Hepatocyte (in vitro differentiated cells): ENCODE results near the gene BICDL1. TPM values are rescaled to one million over a fixed set of nuclear protein-coding genes. Genes with fewer than 3 reads are reported as not detected.

ENCODE experiments used
- DNase-seq: peaks from one replicate; pipeline ENCODE4 v3.0.0-alpha.2; 2016; ENCODE audit warnings: low spot score
- H2AFZ ChIP-seq: fragments of 200-600 bp; sonication (generic); 2 replicates; pipeline ENCODE4 v1.6.0; 2016; ENCODE audit warnings: antibody characterized with exemption, mild to moderate bottlenecking
- H3K27ac ChIP-seq: fragments of 200-600 bp; sonication (generic); 2 replicates; pipeline ENCODE4 v1.5.1; 2016; ENCODE audit warnings: mild to moderate bottlenecking
- H3K27me3 ChIP-seq: fragments of 200-600 bp; sonication (generic); 2 replicates; pipeline ENCODE4 v1.6.1; 2016
- H3K36me3 ChIP-seq: fragments of 200-600 bp; sonication (generic); replicated peaks from 2 replicates; pipeline ENCODE4 v1.5.1; 2016; ENCODE audit warnings: low read depth; ENCODE audit not compliant: insufficient read depth
- H3K4me1 ChIP-seq: fragments of 200-600 bp; sonication (generic); 2 replicates; pipeline ENCODE4 v1.5.1; 2016; ENCODE audit warnings: mild to moderate bottlenecking, moderate library complexity; ENCODE audit not compliant: insufficient read depth
- H3K4me2 ChIP-seq: fragments of 200-600 bp; sonication (generic); 2 replicates; pipeline ENCODE4 v1.6.0; 2016
- H3K4me3 ChIP-seq: fragments of 200-600 bp; sonication (generic); 2 replicates; pipeline ENCODE4 v1.5.1; 2016; ENCODE audit warnings: mild to moderate bottlenecking
- H3K79me2 ChIP-seq: fragments of 200-600 bp; sonication (generic); 2 replicates; pipeline ENCODE4 v1.6.0; 2017; ENCODE audit warnings: mild to moderate bottlenecking
- H3K9me2 ChIP-seq: fragments of 200-600 bp; sonication (generic); replicated peaks from 2 replicates; pipeline ENCODE4 v1.6.0; 2017; ENCODE audit warnings: mild to moderate bottlenecking; ENCODE audit not compliant: insufficient read depth
- H3K9me3 ChIP-seq: fragments of 200-600 bp; sonication (generic); 2 replicates; pipeline ENCODE4 v1.5.1; 2016; ENCODE audit warnings: low read depth, mild to moderate bottlenecking
- H4K20me1 ChIP-seq: fragments of 200-600 bp; sonication (generic); 2 replicates; pipeline ENCODE4 v1.6.0; 2016; ENCODE audit warnings: mild to moderate bottlenecking; ENCODE audit not compliant: insufficient read depth, poor library complexity, severe bottlenecking
- EZH2 ChIP-seq: fragments of 200-600 bp; sonication (generic); IDR thresholded peaks from 2 replicates; pipeline ENCODE4 v1.6.1; 2016; ENCODE audit warnings: antibody characterized with exemption, mild to moderate bottlenecking, borderline replicate concordance
- EZH2phosphoT487 ChIP-seq: fragments of 200-600 bp; sonication (generic); IDR thresholded peaks from one replicate; pipeline ENCODE4 v1.6.1; 2018; ENCODE audit warnings: antibody characterized with exemption, mild to moderate bottlenecking, low read depth, moderate library complexity; ENCODE audit not compliant: unreplicated experiment, severe bottlenecking
- WGBS: methylation state at CpG from one replicate; pipeline ENCODE4 v1.1.6; 2016; ENCODE audit warnings: low lambda C conversion rate; ENCODE audit errors: missing lambda C conversion rate; 5-methylcytosine and 5-hydroxymethylcytosine counted together
- polyA plus RNA-seq: library from polyadenylated mRNA; unstranded; fragments of >200 nt; fragmentation: Nextera tagmentation; extraction: Ambion mirVana; gene quantifications from 2 replicates; pipeline ENCODE4 v1.2.1, GENCODE V29; 2016
- total RNA-seq: library from RNA; depleted of rRNA; stranded (reverse); fragments of >200 nt; gene quantifications from 2 replicates; pipeline ENCODE4 v1.2.3, GENCODE V29; 2014
- TF ChIP-seq, protein P1 (sequence below): fragments of 200-600 bp; sonication (generic); IDR thresholded peaks from 2 replicates; pipeline ENCODE4 v1.5.1; 2016; ENCODE audit warnings: antibody characterized with exemption, mild to moderate bottlenecking; ENCODE audit not compliant: poor library complexity

The BICDL1 gene
- total and polyA plus RNA-seq, 2 experiments from 2014 or later = 10.6 to 21.9 TPM

DNA sequence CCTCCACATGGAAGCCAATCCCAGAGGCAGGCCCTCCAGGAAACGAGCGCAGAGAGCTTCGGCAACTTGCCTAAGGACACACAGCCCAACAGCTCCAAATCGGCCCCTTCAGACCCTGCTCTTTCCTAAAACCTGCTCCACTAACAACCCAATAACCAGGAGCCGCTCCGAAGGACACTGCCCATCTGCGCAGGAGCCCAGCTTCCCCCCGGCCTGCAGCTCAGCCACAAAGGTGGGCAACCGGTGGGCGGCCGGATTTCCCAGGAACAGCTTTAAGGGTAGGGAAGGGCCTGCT lies 114.0 kb downstream of the BICDL1 start:
- Histone ChIP-seq H4K20me1 (peaks cover 26% of the 10 kb centered on the region), H3K27ac (no peak overlapping the region), H3K79me2 (peaks cover 68% of the 10 kb centered on the region), H3K9me2 (no peaks in the 10 kb centered on the region), H2AFZ (no peak overlapping the region), H3K36me3 (no peaks in the 10 kb centered on the region), H3K27me3 (no peaks in the 10 kb centered on the region), H3K9me3 (no peaks in the 10 kb centered on the region), H3K4me3 (no peak overlapping the region), H3K4me2 (no peak overlapping the region), H3K4me1 (peaks cover 14% of the 10 kb centered on the region)
- DNase-seq = no peak
- WGBS = 99% methylated on average over 11 of the region's 11 CpGs
- TF ChIP-seq EZH2phosphoT487 = no peak
- no peak for TF ChIP-seq EZH2
- TF ChIP-seq, protein P1, sequence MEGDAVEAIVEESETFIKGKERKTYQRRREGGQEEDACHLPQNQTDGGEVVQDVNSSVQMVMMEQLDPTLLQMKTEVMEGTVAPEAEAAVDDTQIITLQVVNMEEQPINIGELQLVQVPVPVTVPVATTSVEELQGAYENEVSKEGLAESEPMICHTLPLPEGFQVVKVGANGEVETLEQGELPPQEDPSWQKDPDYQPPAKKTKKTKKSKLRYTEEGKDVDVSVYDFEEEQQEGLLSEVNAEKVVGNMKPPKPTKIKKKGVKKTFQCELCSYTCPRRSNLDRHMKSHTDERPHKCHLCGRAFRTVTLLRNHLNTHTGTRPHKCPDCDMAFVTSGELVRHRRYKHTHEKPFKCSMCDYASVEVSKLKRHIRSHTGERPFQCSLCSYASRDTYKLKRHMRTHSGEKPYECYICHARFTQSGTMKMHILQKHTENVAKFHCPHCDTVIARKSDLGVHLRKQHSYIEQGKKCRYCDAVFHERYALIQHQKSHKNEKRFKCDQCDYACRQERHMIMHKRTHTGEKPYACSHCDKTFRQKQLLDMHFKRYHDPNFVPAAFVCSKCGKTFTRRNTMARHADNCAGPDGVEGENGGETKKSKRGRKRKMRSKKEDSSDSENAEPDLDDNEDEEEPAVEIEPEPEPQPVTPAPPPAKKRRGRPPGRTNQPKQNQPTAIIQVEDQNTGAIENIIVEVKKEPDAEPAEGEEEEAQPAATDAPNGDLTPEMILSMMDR = no peak

DNA sequence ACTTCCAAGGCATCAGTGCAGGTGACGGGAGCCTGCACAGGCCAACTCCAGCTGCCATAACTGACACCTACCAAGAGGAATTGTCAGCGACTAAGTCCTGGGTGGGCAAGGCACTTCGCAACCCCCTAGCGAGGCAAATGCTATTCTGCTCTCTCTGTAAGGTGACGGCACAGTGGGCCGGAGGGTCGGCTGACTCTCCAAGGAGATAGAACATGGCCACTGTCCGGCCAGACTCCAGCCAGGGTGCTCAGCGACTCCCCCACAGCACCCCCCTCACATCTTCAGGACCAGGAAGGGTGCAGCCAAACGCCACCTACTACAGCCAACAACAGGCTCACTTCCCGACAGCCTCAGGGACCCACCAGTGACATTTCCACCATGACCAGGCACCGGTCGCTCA lies 114.3 kb downstream of the BICDL1 start:
- H3K4me2 ChIP-seq = no peak overlapping the region
- peaks cover 26% of the 10 kb centered on the region for H4K20me1 ChIP-seq
- H2AFZ ChIP-seq = no peak overlapping the region
- H3K27ac ChIP-seq = no peak overlapping the region
- no peaks in the 10 kb centered on the region for H3K9me3 ChIP-seq
- no peaks in the 10 kb centered on the region for H3K9me2 ChIP-seq
- WGBS = 98% methylated on average over 11 of the region's 13 CpGs
- TF ChIP-seq, protein P1 = no peak
- TF ChIP-seq EZH2 = no peak
- no peak for TF ChIP-seq EZH2phosphoT487
- no peak for DNase-seq
- H3K4me3 ChIP-seq = no peak overlapping the region
- H3K27me3 ChIP-seq = no peaks in the 10 kb centered on the region
- H3K79me2 ChIP-seq = peaks cover 72% of the 10 kb centered on the region
- H3K36me3 ChIP-seq = no peaks in the 10 kb centered on the region
- H3K4me1 ChIP-seq = peaks cover 14% of the 10 kb centered on the region

DNA sequence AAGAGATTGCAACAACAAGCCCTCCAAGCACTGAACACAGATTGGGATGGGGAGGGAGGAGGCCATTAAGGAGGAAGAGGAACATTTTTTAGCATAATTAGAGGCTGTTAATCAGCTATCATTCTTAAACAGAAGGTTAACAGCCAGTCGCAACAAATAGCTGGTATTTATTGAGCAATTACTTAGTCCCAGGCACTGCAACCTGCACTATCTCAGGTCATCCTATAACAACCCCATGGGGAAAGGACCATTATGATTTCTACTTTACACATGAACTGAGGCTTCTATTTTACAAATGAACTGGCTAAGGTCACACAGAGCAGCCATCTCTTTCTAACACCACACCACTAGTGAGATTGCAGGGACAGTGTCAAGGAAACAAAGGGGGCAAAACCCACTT lies 117.1 kb downstream of the BICDL1 start:
- Histone ChIP-seq H3K4me2 (no peak overlapping the region), H3K79me2 (peaks cover 92% of the 10 kb centered on the region), H3K27me3 (no peaks in the 10 kb centered on the region), H4K20me1 (peaks cover 28% of the 10 kb centered on the region), H2AFZ (no peak overlapping the region), H3K4me3 (no peak overlapping the region), H3K9me3 (no peaks in the 10 kb centered on the region), H3K4me1 (peaks cover 14% of the 10 kb centered on the region), H3K9me2 (no peaks in the 10 kb centered on the region), H3K27ac (no peak overlapping the region), H3K36me3 (no peaks in the 10 kb centered on the region)
- 86% methylated on average over 1 of the region's 1 CpG for WGBS
- TF ChIP-seq, protein P1 = no peak
- TF ChIP-seq EZH2 = no peak
- no peak for TF ChIP-seq EZH2phosphoT487
- no peak for DNase-seq

DNA sequence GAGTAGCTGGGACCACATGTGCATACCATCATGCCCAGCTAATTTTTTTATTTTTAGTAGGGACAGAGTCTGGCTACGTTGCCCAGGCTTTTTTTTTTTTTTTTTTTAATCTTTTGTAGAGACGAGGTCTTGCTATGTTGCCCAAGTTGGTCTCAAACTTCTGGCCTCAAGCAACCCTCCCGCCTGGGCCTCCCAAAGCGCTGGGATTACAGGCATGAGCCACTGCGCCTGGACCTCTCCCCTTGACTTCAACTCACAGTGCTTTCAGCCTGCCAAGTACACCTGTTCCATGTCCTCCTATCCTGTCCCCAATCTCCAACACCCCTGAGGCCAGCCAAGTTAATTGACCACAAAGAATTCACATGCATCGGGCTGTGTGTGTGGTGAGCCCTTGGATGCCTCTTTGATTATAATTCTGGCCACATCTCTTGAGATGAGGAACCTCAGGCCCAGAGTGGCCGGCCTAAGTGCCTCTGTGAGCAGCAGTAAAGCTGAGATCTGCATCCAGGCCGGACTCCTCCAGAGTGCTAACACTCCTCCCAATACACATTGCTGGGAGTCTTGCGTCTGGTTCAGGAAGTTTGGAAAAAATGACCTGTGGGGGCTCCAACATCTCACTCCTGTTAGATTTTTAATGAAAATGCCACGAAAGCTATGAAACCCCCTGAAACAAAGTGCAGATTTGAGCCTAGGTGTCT lies 120.7 kb downstream of the BICDL1 start:
- no peak overlapping the region for H3K27ac ChIP-seq
- H3K4me2 ChIP-seq = no peak overlapping the region
- 87% methylated on average over 10 of the region's 10 CpGs for WGBS
- H4K20me1 ChIP-seq = peaks cover 39% of the 10 kb centered on the region
- no peak overlapping the region for H3K4me3 ChIP-seq
- H3K9me3 ChIP-seq = no peaks in the 10 kb centered on the region
- no peak for TF ChIP-seq EZH2
- TF ChIP-seq, protein P1 = no peak
- TF ChIP-seq EZH2phosphoT487 = no peak
- no peaks in the 10 kb centered on the region for H3K9me2 ChIP-seq
- no peak overlapping the region for H2AFZ ChIP-seq
- DNase-seq = no peak
- peaks cover 8% of the 10 kb centered on the region for H3K4me1 ChIP-seq
- H3K27me3 ChIP-seq = no peaks in the 10 kb centered on the region
- peaks cover 92% of the 10 kb centered on the region for H3K79me2 ChIP-seq
- no peaks in the 10 kb centered on the region for H3K36me3 ChIP-seq
